Activated CD4-positive, alpha-beta T cell treated with anti-CD3 and anti-CD28 coated beads for 4 hours (primary cell): Measurements from ENCODE around the gene TRIM14.

ENCODE experiments used
- DNase-seq, 2 donors: peaks; one replicate each; pipeline ENCODE4 v3.0.0-alpha.2; 2020

Gene TRIM14, protein sequence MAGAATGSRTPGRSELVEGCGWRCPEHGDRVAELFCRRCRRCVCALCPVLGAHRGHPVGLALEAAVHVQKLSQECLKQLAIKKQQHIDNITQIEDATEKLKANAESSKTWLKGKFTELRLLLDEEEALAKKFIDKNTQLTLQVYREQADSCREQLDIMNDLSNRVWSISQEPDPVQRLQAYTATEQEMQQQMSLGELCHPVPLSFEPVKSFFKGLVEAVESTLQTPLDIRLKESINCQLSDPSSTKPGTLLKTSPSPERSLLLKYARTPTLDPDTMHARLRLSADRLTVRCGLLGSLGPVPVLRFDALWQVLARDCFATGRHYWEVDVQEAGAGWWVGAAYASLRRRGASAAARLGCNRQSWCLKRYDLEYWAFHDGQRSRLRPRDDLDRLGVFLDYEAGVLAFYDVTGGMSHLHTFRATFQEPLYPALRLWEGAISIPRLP

DNA sequence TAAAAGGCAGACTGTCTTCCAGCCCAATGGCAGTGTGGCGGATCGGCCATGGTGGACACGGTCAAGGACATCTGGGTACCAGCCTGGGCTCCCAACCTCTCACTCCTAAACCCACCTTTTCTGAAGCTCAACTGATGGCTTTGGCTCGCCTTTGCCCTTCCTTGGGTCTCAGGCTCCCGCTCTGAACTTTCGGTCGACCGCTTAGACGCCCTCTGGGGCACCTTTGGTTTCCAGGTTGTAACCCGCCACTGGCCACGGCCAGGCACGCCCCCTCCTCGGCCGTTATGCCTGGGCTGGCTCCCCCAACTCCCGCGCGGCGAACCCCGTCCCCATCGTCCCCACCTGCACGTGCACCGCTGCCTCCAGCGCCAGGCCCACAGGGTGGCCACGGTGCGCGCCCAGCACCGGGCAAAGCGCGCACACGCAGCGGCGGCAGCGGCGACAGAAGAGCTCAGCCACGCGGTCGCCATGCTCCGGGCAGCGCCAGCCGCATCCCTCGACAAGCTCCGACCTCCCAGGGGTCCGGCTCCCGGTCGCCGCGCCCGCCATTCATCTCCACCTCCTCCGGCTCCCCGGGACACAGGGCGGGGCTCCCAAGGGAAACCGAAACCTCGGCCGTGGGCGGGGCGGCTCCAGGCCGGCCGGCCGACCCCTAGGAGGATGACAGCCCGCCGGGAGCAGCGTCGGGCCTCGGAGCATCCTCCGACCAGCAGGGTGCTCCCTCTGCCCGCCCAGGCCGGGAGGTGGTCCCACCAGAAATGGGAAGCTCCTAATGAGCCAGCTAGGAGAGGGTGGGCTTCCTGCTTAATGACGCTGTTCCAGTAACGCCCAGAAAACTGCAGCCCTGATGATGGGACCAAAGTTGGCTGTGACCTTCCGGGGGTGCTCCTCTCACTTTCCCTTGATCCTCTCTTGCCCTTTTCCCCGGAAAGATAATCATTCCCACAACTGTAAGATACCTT lies at the start of gene TRIM14:
Gene TRIM14, minus strand, starts transcription at position 583 of the 962 bp plus-strand sequence. Its CDS starts 34 bp downstream, at position 549.
- DNase-seq, result peak; percentile 51 to 60

DNA sequence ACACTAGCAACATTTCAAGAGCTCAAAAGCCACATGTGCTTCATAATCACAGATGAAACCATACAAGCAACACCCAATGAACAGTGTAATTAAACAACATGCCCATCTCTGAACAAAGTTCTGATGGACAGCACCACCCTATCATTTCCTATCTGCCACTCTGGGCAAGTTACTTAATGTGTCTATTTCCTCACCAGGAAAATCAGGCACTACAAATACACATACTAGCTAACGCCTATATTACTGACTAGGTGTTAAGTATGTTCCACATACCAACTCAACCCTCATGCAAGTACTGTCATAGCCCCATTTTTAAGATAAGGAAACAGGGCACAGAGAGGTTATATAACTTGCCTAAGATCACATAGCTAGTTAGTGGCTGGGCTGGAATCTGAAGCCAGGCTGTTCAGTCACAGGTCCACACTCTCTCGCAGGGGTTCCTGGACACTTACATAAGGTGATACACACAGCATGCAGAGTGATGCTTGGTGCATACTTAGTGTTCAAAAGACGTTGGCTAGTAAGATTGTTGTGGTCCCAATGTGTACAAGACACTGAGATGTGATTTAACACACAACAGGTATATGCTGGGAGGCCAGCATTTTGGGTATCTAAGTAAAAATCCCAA lies 49.2 kb upstream of the TRIM14 start:
- DNase-seq, result no peak

- DNase-seq, result no peak
Measured at GRCh38 chr9:98164912-98165311, 45.9 kb upstream of the TRIM14 start.

DNA sequence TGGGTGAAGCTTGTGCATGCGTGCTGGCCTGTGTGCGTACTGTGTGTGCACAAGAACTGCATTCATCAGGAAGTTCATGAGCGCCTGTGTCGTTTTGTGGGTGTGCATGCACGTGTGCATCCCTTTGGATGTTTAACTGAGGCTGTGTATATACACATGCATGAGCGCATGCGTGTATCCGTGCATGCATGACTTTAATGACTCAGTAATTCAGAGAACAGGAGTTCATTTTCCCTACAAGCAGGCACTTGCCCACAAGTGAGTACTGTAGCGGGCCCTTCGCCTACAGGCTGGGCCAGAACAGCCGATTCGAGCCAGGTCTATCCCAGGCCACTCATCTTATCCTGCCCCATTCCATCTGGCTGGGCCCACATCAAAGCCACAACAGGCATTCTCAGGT lies 43.6 kb upstream of the TRIM14 start:
- no peak for DNase-seq

GRCh38 chr9:98161851-98162250 lies 42.8 kb upstream of the TRIM14 start:
- no peak for DNase-seq

DNA sequence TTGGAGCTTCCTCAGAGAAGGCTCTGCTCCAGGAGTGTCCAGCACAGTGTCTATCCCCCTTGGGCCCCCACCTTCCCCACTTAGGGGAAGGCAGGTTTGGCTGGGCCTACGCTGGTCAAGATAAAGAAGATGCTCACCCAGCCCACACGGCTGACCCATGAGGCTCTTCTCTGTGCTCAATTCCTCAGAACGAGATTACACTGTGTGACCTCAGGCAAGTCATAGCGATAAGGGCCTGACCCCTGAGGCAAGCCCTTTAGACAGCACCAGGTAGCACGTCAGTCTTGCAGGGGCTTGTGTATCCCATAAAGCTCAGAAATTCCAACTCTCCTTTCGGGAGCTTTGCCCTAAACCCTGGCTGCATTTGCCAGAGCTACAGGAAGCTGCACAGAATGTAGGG lies 40.8 kb upstream of the TRIM14 start:
- DNase-seq, result no peak

GRCh38 chr9:98159301-98159700 lies 40.3 kb upstream of the TRIM14 start:
- no peak for DNase-seq

- DNase-seq, result no peak
Measured at GRCh38 chr9:98158071-98158831, 39.2 kb upstream of the TRIM14 start.

- DNase-seq, result no peak
Measured at GRCh38 chr9:98157372-98157771, 38.4 kb upstream of the TRIM14 start.

- DNase-seq, result no peak
Measured at GRCh38 chr9:98154678-98155077, 35.7 kb upstream of the TRIM14 start.

GRCh38 chr9:98152526-98152925 lies 33.5 kb upstream of the TRIM14 start:
- no peak for DNase-seq

GRCh38 chr9:98150721-98151120 lies 31.7 kb upstream of the TRIM14 start:
- DNase-seq, result no peak

- DNase-seq, result no peak
Measured at GRCh38 chr9:98150164-98150563, 31.1 kb upstream of the TRIM14 start.

DNA sequence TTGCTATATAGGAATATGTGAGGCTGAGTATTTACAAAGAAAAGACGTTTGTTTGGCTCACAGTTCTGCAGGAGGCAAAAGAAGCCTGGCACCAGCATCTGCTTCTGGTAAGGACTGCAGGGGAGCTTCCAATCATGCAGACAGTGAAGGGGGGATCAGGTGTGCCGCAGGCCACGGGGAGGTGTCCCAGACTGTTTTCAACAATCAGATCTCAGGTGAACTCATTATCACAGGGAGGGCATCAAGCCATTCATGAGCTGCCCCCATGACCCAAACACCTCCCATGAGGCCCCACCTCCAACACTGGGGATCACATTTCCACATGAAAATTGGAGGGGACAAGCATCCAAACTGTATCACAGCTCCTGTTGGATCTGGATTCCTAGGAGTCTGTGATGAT lies 30.4 kb upstream of the TRIM14 start:
- DNase-seq, result no peak

- no peak for DNase-seq
Measured at GRCh38 chr9:98148486-98148885, 29.5 kb upstream of the TRIM14 start.

DNA sequence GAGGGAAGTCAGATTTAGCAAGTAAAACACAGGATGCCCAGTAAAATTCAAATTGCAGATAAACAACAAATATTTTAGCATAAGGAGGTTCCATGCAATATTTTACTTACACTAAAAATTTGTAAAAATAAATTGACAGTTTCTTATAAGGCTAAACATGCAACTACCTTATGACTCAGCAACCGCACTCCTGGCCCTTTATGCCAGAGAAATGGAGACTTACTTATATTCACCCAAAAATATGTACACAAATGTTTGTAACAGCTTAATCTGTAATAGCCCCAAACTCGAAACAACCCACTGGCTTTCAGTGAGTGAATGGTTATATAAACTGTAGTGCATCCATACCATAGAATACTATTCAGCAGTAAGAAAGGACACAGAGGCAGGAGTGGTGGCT lies 28.6 kb upstream of the TRIM14 start:
- DNase-seq, result no peak

- no peak for DNase-seq
Measured at GRCh38 chr9:98146101-98146991, 27.3 kb upstream of the TRIM14 start.

DNA sequence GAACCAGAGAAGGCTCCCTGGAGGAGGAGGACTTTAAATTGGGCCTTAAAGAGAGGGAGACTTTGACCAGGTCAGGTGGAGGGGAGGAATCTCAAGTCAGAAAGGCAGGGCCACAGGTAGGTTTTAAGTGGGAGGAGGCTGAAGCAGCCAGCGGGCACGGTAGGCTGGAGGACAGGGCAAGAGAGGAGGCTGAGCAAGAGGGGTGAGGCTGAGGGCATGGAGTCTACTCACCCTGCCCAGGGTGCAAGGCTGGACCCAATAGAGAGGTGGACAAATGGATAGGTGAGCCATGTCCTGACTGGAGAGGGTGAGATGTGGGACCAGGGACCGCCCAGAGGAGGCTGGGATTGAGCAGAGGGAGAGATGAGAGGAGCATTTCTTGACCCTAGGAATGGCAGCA lies 25.6 kb upstream of the TRIM14 start:
- no peak for DNase-seq

DNA sequence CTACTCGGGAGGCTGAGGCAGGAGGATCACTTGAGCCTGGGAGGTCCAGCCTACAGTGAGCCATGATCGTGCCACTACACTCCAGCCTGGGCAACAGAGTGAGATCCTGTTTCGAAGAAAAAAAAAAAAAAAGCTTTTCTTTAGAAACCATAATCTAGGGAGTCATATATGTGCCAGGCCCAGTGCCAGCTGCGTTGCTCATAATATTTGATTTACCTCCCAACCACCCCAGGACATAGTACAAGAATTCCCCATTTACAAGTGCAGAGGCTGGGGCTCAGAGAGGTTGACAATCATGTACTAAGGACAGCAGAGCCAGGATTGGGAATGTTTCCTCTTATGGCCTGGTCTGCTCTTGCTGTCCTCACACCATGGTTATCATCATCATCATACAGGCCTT lies 25.1 kb upstream of the TRIM14 start:
- no peak for DNase-seq

DNA sequence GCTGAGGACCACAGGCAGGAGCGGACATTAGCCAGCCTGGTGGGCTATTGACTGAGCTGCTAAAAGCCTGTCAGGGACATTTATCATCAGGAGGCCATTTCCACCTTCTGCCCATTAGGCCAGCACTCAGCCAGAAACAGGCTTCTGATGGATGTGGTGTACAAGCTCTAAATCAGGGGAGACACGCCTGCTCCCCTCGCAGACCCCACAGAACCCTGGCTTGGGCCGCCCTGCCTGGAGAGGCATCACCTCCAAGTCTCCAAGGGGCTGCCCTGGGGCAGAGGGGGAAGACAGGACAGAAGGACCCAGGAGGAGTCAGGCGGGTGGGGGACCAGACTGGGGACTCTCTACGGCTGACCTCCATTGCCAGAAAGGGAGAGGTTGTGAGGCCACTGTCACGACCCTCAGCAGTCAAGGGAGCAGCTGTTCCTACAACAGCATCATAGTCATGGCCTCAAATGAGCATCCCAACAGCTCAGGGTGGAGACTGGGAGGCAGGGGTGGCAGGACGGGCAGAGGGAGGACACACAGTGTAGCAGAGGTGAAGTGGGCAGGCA lies 24.0 kb upstream of the TRIM14 start:
- DNase-seq, result no peak
